Sigmoid colon (tissue), 7 donors: ENCODE measurements around the gene SSMEM1. TPM values are rescaled to one million over a fixed set of nuclear protein-coding genes. Genes with fewer than 3 reads are reported as not detected.

Experiments used
- DNase-seq: peaks from one replicate; pipeline ENCODE4 v3.0.0-alpha.2; 2019
- H3K27ac ChIP-seq, 4 donors: fragments of 200-600 bp; sonication (generic); one replicate each; pipeline ENCODE4 v1.5.1; 2016 to 2019; ENCODE audit warnings: mild to moderate bottlenecking in 1 of 4
- H3K27me3 ChIP-seq, 3 donors: fragments of 200-600 bp; sonication (generic); one replicate each; pipeline ENCODE4 v1.5.1; 2019; ENCODE audit warnings: mild to moderate bottlenecking in 1 of 3
- H3K36me3 ChIP-seq, 4 donors: fragments of 200-600 bp; sonication (generic); one replicate each; pipeline ENCODE4 v1.5.1; 2016 to 2019
- H3K4me1 ChIP-seq, 4 donors: fragments of 200-600 bp; sonication (generic); one replicate each; pipeline ENCODE4 v1.5.1; 2017 to 2019
- H3K4me3 ChIP-seq, 4 donors: fragments of 200-600 bp; sonication (generic); one replicate each; pipeline ENCODE4 v1.5.1; 2017 to 2019; ENCODE audit warnings: mild to moderate bottlenecking in 2 of 4, moderate library complexity in 1 of 4
- H3K9me3 ChIP-seq, 4 donors: fragments of 200-600 bp in 3 of 4; sonication (generic) in 3 of 4; one replicate each; pipeline versions ENCODE4 v1.5.1 to v1.6.1; 2013 to 2019
- EP300 ChIP-seq, 4 donors: sonication (generic); formaldehyde crosslinking; IDR thresholded peaks; one replicate each; pipeline ENCODE4 v1.6.1; 2017; ENCODE audit warnings: antibody characterized with exemption in 4 of 4
- POLR2A ChIP-seq, 2 donors: fragments of 450-650 bp; IDR thresholded peaks; one replicate each; pipeline ENCODE4 v1.6.1; 2016; ENCODE audit warnings: antibody characterized with exemption in 2 of 2, mild to moderate bottlenecking in 2 of 2, moderate library complexity in 2 of 2
- POLR2AphosphoS5 ChIP-seq, 4 donors: sonication (generic); formaldehyde crosslinking; IDR thresholded peaks; one replicate each; pipeline ENCODE4 v1.6.1; 2017; ENCODE audit warnings: antibody characterized with exemption in 4 of 4
- WGBS, 2 donors: extraction: QIAGEN DNeasy Blood & Tissue Kit; methylation state at CpG; one replicate each; pipeline ENCODE4 v1.1.7; 2013; 5-methylcytosine and 5-hydroxymethylcytosine counted together
- intact Hi-C: fragments of 100-400 bp; cut with DNase I; formaldehyde crosslinking; loops from one replicate; pipeline ENCODE4 v1.15.1; 2023
- polyA plus RNA-seq, 3 donors: library from polyadenylated mRNA; stranded (reverse); fragments of 200-250 nt; gene quantifications; one replicate each; pipeline ENCODE4 v1.2.3, GENCODE V29; 2013
- total RNA-seq, 4 donors: library from RNA; depleted of rRNA; stranded (reverse); fragments of >200 nt; gene quantifications; one replicate each; pipeline ENCODE4 v1.1.0, GENCODE V29; 2016
- TF ChIP-seq, protein P1 (sequence below), 4 experiments: fragments of 450-650 bp in 3 of 4; fragments of 200-600 bp in 1 of 4; IDR thresholded peaks; one replicate each; pipeline ENCODE4 v1.5.1; 2016 to 2019; ENCODE audit warnings: antibody characterized with exemption in 4 of 4, mild to moderate bottlenecking in 3 of 4, moderate library complexity in 2 of 4
- donor health status: healthy with polysubstance abuse.
- donor health status: Bipolar disorder and iron deficiency.
- donor health status: healthy.

SSMEM1 gene
- total and polyA plus RNA-seq, 7 donors, result not detected

DNA sequence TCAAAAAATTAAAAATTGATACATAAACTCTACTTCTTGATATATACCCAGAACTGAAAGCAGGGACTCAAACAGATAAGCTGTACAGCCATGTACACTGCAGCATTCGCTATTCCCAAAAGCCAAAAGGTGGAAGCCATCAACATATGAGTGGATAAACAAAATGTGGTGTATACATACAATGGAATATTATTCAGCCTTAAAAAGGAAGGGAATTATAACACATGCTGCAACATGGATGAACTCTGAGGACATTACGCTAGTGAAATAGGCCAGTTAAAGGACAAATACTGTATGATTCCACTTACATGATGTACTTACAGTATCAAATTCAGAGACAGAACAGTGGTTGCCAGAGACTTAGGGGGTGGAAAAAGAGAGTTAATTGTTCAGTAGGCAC lies 10.6 kb upstream of the SSMEM1 start:
- intact Hi-C loops, result no loop called here
- Histone ChIP-seq H3K9me3 (no peaks in the 10 kb centered on the region), H3K27me3 (no peaks in the 10 kb centered on the region), H3K36me3 (peaks cover under 1 to 81% (median 16%) of the 10 kb centered on the region in 4 donors), H3K4me3 (no peak overlapping the region), H3K27ac (no peak overlapping the region), H3K4me1 (no peaks in the 10 kb centered on the region)
- TF ChIP-seq EP300 (IDR thresholded peaks at IDR 0.05) (no peak), POLR2A (IDR thresholded peaks at IDR 0.05) (no peak), POLR2AphosphoS5 (IDR thresholded peaks at IDR 0.05) (no peak)
- TF ChIP-seq, protein P1, sequence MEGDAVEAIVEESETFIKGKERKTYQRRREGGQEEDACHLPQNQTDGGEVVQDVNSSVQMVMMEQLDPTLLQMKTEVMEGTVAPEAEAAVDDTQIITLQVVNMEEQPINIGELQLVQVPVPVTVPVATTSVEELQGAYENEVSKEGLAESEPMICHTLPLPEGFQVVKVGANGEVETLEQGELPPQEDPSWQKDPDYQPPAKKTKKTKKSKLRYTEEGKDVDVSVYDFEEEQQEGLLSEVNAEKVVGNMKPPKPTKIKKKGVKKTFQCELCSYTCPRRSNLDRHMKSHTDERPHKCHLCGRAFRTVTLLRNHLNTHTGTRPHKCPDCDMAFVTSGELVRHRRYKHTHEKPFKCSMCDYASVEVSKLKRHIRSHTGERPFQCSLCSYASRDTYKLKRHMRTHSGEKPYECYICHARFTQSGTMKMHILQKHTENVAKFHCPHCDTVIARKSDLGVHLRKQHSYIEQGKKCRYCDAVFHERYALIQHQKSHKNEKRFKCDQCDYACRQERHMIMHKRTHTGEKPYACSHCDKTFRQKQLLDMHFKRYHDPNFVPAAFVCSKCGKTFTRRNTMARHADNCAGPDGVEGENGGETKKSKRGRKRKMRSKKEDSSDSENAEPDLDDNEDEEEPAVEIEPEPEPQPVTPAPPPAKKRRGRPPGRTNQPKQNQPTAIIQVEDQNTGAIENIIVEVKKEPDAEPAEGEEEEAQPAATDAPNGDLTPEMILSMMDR (IDR thresholded peaks at IDR 0.05), result no peak
- WGBS, 2 donors, result 50 to 73% methylated on average over 2 of the region's 2 CpGs
- DNase-seq, result no peak

DNA sequence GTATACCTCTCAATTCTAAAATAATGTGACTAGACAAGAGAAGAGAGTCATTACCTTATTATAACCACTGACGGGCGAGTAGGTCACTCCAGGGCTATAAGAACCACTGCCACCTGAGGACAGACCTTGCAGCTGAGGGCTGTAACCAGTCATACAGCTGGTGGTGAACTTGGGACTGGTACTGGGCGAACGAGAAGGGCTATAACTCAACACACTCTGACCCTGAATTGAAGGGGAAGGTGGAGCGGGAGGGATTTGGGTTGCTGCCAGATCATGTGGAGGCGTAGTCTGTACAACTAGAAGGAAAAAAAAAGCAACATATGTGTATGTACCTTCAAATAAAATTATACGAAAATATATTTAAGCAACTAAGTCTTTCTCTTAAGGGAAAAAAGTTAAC lies 5.9 kb upstream of the SSMEM1 start:
- Histone ChIP-seq H3K27ac (no peak overlapping the region), H3K9me3 (no peaks in the 10 kb centered on the region), H3K4me3 (no peak overlapping the region), H3K36me3 (peaks cover 5 to 67% (median 17%) of the 10 kb centered on the region in 4 donors), H3K27me3 (no peaks in the 10 kb centered on the region), H3K4me1 (peaks cover 0 to 12% (median 6%) of the 10 kb centered on the region in 4 donors)
- TF ChIP-seq, protein P1 (IDR thresholded peaks at IDR 0.05), result no peak
- no peak for TF ChIP-seq EP300 (IDR thresholded peaks at IDR 0.05)
- intact Hi-C loops, result no loop called here
- 22 to 76% methylated on average over 7 of the region's 7 CpGs for WGBS, 2 donors
- no peak for DNase-seq

DNA sequence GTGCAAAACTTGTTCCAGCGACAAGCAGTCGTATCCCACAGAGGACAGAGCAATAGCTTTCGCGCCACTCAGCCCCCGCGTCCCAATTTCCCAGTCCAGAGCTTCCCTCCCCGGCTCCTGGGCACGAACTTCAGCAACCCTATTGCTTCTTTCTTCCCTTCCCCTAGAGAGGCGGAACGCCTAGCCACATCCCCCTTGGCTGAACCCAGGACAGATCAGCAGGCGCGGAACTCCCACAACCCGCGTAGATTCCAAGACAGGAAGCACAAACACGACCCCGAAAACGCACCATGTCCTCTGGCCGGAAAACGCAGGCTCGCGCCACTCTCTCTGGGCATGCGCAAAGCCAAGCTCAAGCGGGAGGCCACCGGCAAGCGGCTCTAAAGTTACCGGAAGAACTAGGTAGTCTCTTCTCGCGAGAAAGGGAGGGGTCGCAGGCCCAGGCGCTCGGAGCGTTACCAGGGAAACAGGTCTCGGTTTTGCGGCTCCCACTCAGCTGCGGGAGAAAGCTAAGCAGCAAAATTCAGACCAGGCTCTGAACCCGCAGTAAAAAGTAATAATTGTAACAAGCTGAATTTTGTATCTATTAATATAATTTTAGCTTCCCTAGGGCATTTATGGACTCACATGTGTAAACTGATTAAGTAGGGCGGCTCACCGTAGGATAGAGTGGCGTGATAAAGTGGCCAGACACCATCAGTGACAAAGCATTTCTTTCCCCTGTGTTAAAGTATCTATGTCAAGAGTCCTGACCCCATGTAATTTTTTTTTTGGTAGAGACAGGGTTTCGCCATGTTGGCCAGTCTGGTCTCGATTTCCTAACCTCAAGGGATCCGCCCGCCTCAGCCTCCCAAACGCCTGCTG lies 2.3 kb upstream of the SSMEM1 start, which contains the start of gene TMEM209:
Gene TMEM209, minus strand, starts transcription at position 323 of the 864 bp plus-strand sequence. Its CDS starts 31 bp downstream, at position 292.
- Histone ChIP-seq H3K4me1 (peaks cover 0 to 12% (median 6%) of the 10 kb centered on the region in 4 donors), H3K4me3 (peak within 1 kb of the TSS; percentile 71 to 87 (median 80)), H3K27ac (peak within 1 kb of the TSS; percentile 88 to 93 (median 92)), H3K27me3 (no peaks in the 10 kb centered on the region), H3K9me3 (no peaks in the 10 kb centered on the region), H3K36me3 (peaks cover 5 to 34% (median 12%) of the 10 kb centered on the region in 4 donors)
- peak; percentile 97 for DNase-seq
- 9 to 12% methylated on average over 44 of the region's 44 CpGs for WGBS, 2 donors
- TF ChIP-seq POLR2AphosphoS5 (IDR thresholded peaks at IDR 0.05) (peak; percentile 73 to 90 (median 86)), POLR2A (IDR thresholded peaks at IDR 0.05) (peak; percentile 55 to 60), EP300 (IDR thresholded peaks at IDR 0.05) (peak in 1 of 4 donors; percentile 42)
- TF ChIP-seq, protein P1 (IDR thresholded peaks at IDR 0.05), result no peak
- intact Hi-C loops, result loop anchor here (5.0 kb wide), 2 partner anchors 133 to 287 kb away; partner anchors contain the start of genes KLHDC10 and MEST

DNA sequence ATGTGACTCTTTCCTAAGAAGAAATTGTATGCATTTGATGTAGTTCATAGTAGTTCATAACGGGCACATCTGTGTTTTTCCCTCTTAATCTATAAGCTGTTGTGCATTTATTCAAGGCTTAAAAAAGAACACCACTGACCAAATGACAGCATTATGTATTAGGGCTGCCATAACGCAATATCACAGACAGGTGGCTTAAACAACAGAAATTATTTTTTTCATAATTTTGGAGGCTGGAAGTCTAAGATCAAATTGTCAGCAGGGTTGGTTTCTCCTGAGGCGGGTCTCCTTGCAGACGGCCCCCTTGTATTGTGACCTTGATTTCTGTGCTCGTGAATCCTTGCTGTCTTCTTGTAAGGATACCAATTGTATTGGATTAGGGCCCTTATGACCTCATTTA lies 627 bp upstream of the SSMEM1 start:
- intact Hi-C loops, result loop anchor here (5.0 kb wide), 2 partner anchors 135 to 285 kb away; partner anchors contain the start of genes KLHDC10 and MEST
- WGBS, 2 donors, result 79 to 88% methylated on average over 5 of the region's 5 CpGs
- peaks cover 0 to 12% (median 6%) of the 10 kb centered on the region in 4 donors for H3K4me1 ChIP-seq
- no peaks in the 10 kb centered on the region for H3K9me3 ChIP-seq
- no peak for DNase-seq
- TF ChIP-seq POLR2AphosphoS5 (IDR thresholded peaks at IDR 0.05), result no peak
- no peak for TF ChIP-seq EP300 (IDR thresholded peaks at IDR 0.05)
- TF ChIP-seq POLR2A (IDR thresholded peaks at IDR 0.05), result no peak
- TF ChIP-seq, protein P1 (IDR thresholded peaks at IDR 0.05), result no peak
- H3K36me3 ChIP-seq, result peaks cover 3 to 17% (median 6%) of the 10 kb centered on the region in 4 donors
- no peak overlapping the region for H3K4me3 ChIP-seq
- H3K27me3 ChIP-seq, result no peaks in the 10 kb centered on the region
- H3K27ac ChIP-seq, result no peak overlapping the region
